CD14-positive monocyte (primary cell): Measurements from ENCODE around the gene ACBD6. TPM values are rescaled to one million over a fixed set of nuclear protein-coding genes. Genes with fewer than 3 reads are reported as not detected.

Experiments
- DNase-seq, 3 donors: peaks; one replicate each; pipeline ENCODE4 v3.0.0-alpha.2; 2011 to 2022
- H2AFZ ChIP-seq: 2 replicates; pipeline ENCODE4 v1.6.0; 2012; ENCODE audit warnings: mild to moderate bottlenecking, low read depth, low read length, inconsistent platforms; ENCODE audit not compliant: insufficient read depth, poor library complexity, severe bottlenecking
- H3K27ac ChIP-seq, 2 donors: 1 replicate in 1 of 2; 2 replicates in 1 of 2; pipeline ENCODE4 v1.5.1; 2012 to 2013; ENCODE audit warnings: low read length in 2 of 2, control low read depth in 1 of 2, inconsistent platforms in 1 of 2, low read depth in 1 of 2, mild to moderate bottlenecking in 1 of 2
- H3K27me3 ChIP-seq, 2 donors: one replicate each; pipeline versions ENCODE4 v1.6.0 to v1.6.1; 2011 to 2013; ENCODE audit warnings: low read length in 2 of 2; ENCODE audit not compliant: control insufficient read depth in 2 of 2, insufficient read depth in 2 of 2
- H3K36me3 ChIP-seq, 2 donors: replicated peaks in 1 of 2; 1 replicate in 1 of 2; 2 replicates in 1 of 2; pipeline versions ENCODE4 v1.5.1 to v1.6.1; 2012 to 2013; ENCODE audit warnings: low read length in 2 of 2, control low read depth in 1 of 2, inconsistent platforms in 1 of 2, mild to moderate bottlenecking in 1 of 2; ENCODE audit not compliant: insufficient read depth in 2 of 2, control insufficient read depth in 1 of 2
- H3K4me1 ChIP-seq, 2 donors: 1 replicate in 1 of 2; 2 replicates in 1 of 2; pipeline versions ENCODE4 v1.5.1 to v1.6.1; 2012 to 2013; ENCODE audit warnings: low read length in 2 of 2, control low read depth in 1 of 2, inconsistent platforms in 1 of 2, mild to moderate bottlenecking in 1 of 2, moderate library complexity in 1 of 2; ENCODE audit not compliant: insufficient read depth in 2 of 2, control insufficient read depth in 1 of 2
- H3K4me2 ChIP-seq: replicated peaks from 2 replicates; pipeline ENCODE3; 2012; ENCODE audit warnings: low read length, moderate library complexity, mild to moderate bottlenecking; ENCODE audit not compliant: poor library complexity, severe bottlenecking; ENCODE audit errors: extremely low read depth
- H3K4me3 ChIP-seq, 3 experiments: fragments of 200-600 bp in 1 of 3; sonication (generic) in 1 of 3; replicated peaks in 1 of 3; 1 replicate in 2 of 3; 2 replicates in 1 of 3; pipeline ENCODE4 v1.5.1; 2011 to 2013; ENCODE audit warnings: low read length in 3 of 3, mild to moderate bottlenecking in 3 of 3, control low read depth in 2 of 3, low read depth in 2 of 3, inconsistent platforms in 1 of 3, moderate library complexity in 1 of 3
- H3K79me2 ChIP-seq: 2 replicates; pipeline ENCODE4 v1.6.0; 2012; ENCODE audit warnings: mild to moderate bottlenecking, control low read depth, inconsistent platforms, low read length, moderate library complexity; ENCODE audit not compliant: insufficient read depth
- H3K9ac ChIP-seq: 2 replicates; pipeline ENCODE4 v1.6.0; 2017; ENCODE audit warnings: low read length, mild to moderate bottlenecking; ENCODE audit not compliant: insufficient read depth, poor library complexity, severe bottlenecking
- H3K9me3 ChIP-seq, 2 donors: replicated peaks in 1 of 2; 1 replicate in 1 of 2; 2 replicates in 1 of 2; pipeline versions ENCODE4 v1.5.1 to v1.6.1; 2012 to 2013; ENCODE audit warnings: low read length in 2 of 2, control low read depth in 1 of 2; ENCODE audit not compliant: control insufficient read depth in 1 of 2, insufficient read depth in 1 of 2
- H4K20me1 ChIP-seq: 2 replicates; pipeline ENCODE4 v1.6.0; 2012; ENCODE audit warnings: mild to moderate bottlenecking, low read length, control low read depth, moderate library complexity; ENCODE audit not compliant: insufficient read depth
- H3K27ac Mint-ChIP-seq, 7 donors: one replicate each; pipeline ENCODE4 v1.8.0; 2020; ENCODE audit warnings: mild to moderate bottlenecking in 7 of 7, mixed read lengths in 7 of 7, moderate library complexity in 6 of 7, inconsistent platforms in 2 of 7
- H3K27me3 Mint-ChIP-seq, 3 donors: one replicate each; pipeline ENCODE4 v1.8.0; 2021 to 2022; ENCODE audit warnings: low read depth in 3 of 3, mild to moderate bottlenecking in 3 of 3, mixed read lengths in 3 of 3, moderate library complexity in 3 of 3, inconsistent platforms in 1 of 3
- H3K36me3 Mint-ChIP-seq, 2 donors: one replicate each; pipeline ENCODE4 v1.8.0; 2020; ENCODE audit warnings: mixed read lengths in 2 of 2, inconsistent platforms in 1 of 2, mild to moderate bottlenecking in 1 of 2
- H3K4me1 Mint-ChIP-seq: one replicate; pipeline ENCODE4 v1.8.0; 2020; ENCODE audit warnings: mild to moderate bottlenecking, mixed read lengths
- H3K4me3 Mint-ChIP-seq, 2 donors: one replicate each; pipeline ENCODE4 v1.8.0; 2020; ENCODE audit warnings: mild to moderate bottlenecking in 2 of 2, mixed read lengths in 2 of 2, moderate library complexity in 1 of 2
- H3K9me3 Mint-ChIP-seq, 7 donors: one replicate each; pipeline ENCODE4 v1.8.0; 2020 to 2022; ENCODE audit warnings: mixed read lengths in 7 of 7, mild to moderate bottlenecking in 6 of 7, moderate library complexity in 6 of 7, inconsistent platforms in 2 of 7
- WGBS: methylation state at CpG from one replicate; pipeline ENCODE4 v1.1.5; 2013; ENCODE audit warnings: missing lambda C conversion rate; ENCODE audit not compliant: insufficient coverage; 5-methylcytosine and 5-hydroxymethylcytosine counted together
- intact Hi-C, 2 donors: fragments of 100-400 bp; cut with micrococcal nuclease; formaldehyde crosslinking; loops; one replicate each; pipeline versions ENCODE4 v1.15.0 to v1.15.1; 2023
- polyA plus RNA-seq, 3 donors: library from polyadenylated mRNA; depleted of rRNA in 1 of 3; unstranded in 2 of 3; stranded (reverse) in 1 of 3; fragments of 300-500 nt in 2 of 3; fragments of >200 nt in 1 of 3; fragmentation: Illumina TruSeq in 2 of 3; gene quantifications; 1 replicate in 2 of 3; 2 replicates in 1 of 3; pipeline ENCODE4 v1.2.3, GENCODE V29; 2012 to 2021
- TF ChIP-seq, protein P1 (sequence below): fragments of 200-600 bp; IDR thresholded peaks from one replicate; pipeline ENCODE4 v1.8.0; 2022; ENCODE audit warnings: antibody characterized with exemption, mild to moderate bottlenecking

ACBD6 gene
- polyA plus RNA-seq, 3 donors = 19.3 to 35.3 (median 19.7) TPM

DNA sequence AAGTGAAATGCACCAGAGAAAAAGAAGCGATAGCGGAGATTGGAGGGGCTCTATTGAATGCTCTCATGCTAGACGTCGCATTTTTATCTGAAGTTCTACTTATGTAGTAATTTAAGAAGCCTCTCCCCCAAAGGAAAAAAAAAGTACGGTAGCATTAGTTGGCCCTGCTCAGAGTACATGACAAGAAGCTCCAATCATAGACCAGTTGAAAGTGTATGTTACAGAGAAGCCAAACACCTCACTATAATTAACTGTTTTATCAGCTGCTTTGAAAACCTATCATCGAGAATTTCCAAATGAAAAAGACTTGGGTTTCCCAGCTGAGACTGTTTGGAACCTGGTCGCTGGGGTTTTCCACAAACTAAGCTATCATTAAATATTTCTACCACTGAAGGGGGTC lies 36.8 kb upstream of the ACBD6 start:
- Mint-ChIP-seq H3K27me3 (peaks cover 0 to 3% (median 0%) of the 10 kb centered on the region in 3 donors), H3K4me3 (no peak overlapping the region), H3K4me1 (no peaks in the 10 kb centered on the region), H3K9me3 (no peaks in the 10 kb centered on the region), H3K27ac (no peak overlapping the region), H3K36me3 (no peaks in the 10 kb centered on the region)
- Histone ChIP-seq H3K9ac (no peak overlapping the region), H3K4me3 (no peak overlapping the region), H3K4me2 (no peak overlapping the region), H2AFZ (no peak overlapping the region), H3K27me3 (no peaks in the 10 kb centered on the region), H3K36me3 (no peaks in the 10 kb centered on the region), H3K27ac (no peak overlapping the region), H4K20me1 (no peaks in the 10 kb centered on the region), H3K9me3 (no peaks in the 10 kb centered on the region), H3K79me2 (no peaks in the 10 kb centered on the region), H3K4me1 (no peaks in the 10 kb centered on the region)
- no CpG with 5 or more reads among the region's 7 CpGs for WGBS
- intact Hi-C loops = no loop called here
- TF ChIP-seq, protein P1, sequence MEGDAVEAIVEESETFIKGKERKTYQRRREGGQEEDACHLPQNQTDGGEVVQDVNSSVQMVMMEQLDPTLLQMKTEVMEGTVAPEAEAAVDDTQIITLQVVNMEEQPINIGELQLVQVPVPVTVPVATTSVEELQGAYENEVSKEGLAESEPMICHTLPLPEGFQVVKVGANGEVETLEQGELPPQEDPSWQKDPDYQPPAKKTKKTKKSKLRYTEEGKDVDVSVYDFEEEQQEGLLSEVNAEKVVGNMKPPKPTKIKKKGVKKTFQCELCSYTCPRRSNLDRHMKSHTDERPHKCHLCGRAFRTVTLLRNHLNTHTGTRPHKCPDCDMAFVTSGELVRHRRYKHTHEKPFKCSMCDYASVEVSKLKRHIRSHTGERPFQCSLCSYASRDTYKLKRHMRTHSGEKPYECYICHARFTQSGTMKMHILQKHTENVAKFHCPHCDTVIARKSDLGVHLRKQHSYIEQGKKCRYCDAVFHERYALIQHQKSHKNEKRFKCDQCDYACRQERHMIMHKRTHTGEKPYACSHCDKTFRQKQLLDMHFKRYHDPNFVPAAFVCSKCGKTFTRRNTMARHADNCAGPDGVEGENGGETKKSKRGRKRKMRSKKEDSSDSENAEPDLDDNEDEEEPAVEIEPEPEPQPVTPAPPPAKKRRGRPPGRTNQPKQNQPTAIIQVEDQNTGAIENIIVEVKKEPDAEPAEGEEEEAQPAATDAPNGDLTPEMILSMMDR = no peak
- no peak for DNase-seq

DNA sequence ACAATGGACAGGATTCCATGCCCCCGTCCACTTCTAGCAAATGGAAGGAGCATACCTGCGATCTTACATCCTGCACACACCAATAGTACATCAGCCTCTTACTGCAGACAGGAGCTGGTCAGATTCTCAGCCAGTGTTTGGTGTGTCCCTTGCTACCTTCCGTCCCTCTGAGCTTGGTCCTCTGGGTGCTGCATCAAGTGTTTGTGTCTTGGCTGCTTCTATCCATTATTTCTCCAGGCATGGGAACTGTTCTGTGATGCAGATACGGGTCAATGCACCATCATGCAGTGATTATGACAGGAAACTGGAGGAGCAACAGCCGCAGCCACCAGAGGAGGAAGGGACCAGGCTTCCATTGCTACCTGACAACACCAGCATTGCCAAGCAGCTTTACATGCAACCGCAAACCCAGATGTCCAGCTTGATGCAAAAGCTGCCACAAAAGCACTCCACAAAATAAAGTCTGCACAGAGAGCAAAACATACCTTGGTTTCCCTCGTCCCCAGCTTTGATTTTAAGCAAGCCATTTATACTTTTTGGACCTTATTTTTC lies 34.5 kb upstream of the ACBD6 start:
- H2AFZ ChIP-seq = no peak overlapping the region
- Mint-ChIP-seq H3K9me3 (no peaks in the 10 kb centered on the region), H3K27me3 (peaks cover 0 to 3% (median 0%) of the 10 kb centered on the region in 3 donors), H3K27ac (peak overlapping the region in 1 of 7 donors; percentile 16), H3K4me1 (no peaks in the 10 kb centered on the region), H3K4me3 (no peak overlapping the region), H3K36me3 (no peaks in the 10 kb centered on the region)
- no peaks in the 10 kb centered on the region for H3K79me2 ChIP-seq
- WGBS = 89% methylated on average over 6 of the region's 7 CpGs
- intact Hi-C loops = no loop called here
- H3K4me2 ChIP-seq = no peak overlapping the region
- no peaks in the 10 kb centered on the region for H3K36me3 ChIP-seq
- no peaks in the 10 kb centered on the region for H3K27me3 ChIP-seq
- H3K4me3 ChIP-seq = no peak overlapping the region
- TF ChIP-seq, protein P1 = no peak
- H4K20me1 ChIP-seq = no peaks in the 10 kb centered on the region
- no peaks in the 10 kb centered on the region for H3K4me1 ChIP-seq
- H3K9ac ChIP-seq = no peak overlapping the region
- no peaks in the 10 kb centered on the region for H3K9me3 ChIP-seq
- DNase-seq = no peak
- no peak overlapping the region for H3K27ac ChIP-seq
